Endodermal cell (in vitro differentiated cells): ENCODE data around the gene RANBP10. TPM values are rescaled to one million over a fixed set of nuclear protein-coding genes. Genes with fewer than 3 reads are reported as not detected.
A peak's percentile ranks its signal among the peaks of the same experiment; 100 is the strongest.

ENCODE experiments used
- DNase-seq: peaks from one replicate; pipeline ENCODE4 v3.0.0-alpha.2; 2017
- H3K27ac ChIP-seq: 2 replicates; pipeline ENCODE4 v1.5.1; 2013; ENCODE audit warnings: mild to moderate bottlenecking, low read depth, low read length, moderate library complexity
- H3K27me3 ChIP-seq: 2 replicates; pipeline ENCODE4 v1.6.1; 2013; ENCODE audit warnings: mild to moderate bottlenecking, low read length, moderate library complexity; ENCODE audit not compliant: insufficient read depth, control insufficient read depth, poor library complexity, severe bottlenecking
- H3K36me3 ChIP-seq: 2 replicates; pipeline ENCODE4 v1.7.0; 2013; ENCODE audit warnings: mild to moderate bottlenecking, low read length, moderate library complexity; ENCODE audit not compliant: control insufficient read depth, insufficient read depth
- H3K4me1 ChIP-seq: one replicate; pipeline ENCODE4 v1.7.0; 2013; ENCODE audit warnings: low read length; ENCODE audit not compliant: control insufficient read depth, insufficient read depth
- H3K4me3 ChIP-seq: 2 replicates; pipeline ENCODE4 v1.5.1; 2013; ENCODE audit warnings: mild to moderate bottlenecking, low read length, moderate library complexity
- H3K9ac ChIP-seq: 2 replicates; pipeline ENCODE4 v1.6.1; 2013; ENCODE audit warnings: mild to moderate bottlenecking, low read length, moderate library complexity; ENCODE audit not compliant: poor library complexity, severe bottlenecking; ENCODE audit errors: extremely low read depth
- H3K9me3 ChIP-seq: 2 replicates; pipeline ENCODE4 v1.6.1; 2013; ENCODE audit warnings: mild to moderate bottlenecking, low read length, moderate library complexity; ENCODE audit not compliant: control insufficient read depth
- H3K27ac Mint-ChIP-seq: 2 replicates; pipeline ENCODE4 v1.8.0; 2020; ENCODE audit warnings: mixed read lengths
- H3K27me3 Mint-ChIP-seq: 2 replicates; pipeline ENCODE4 v1.8.0; 2021; ENCODE audit warnings: mild to moderate bottlenecking, mixed read lengths; ENCODE audit not compliant: insufficient read depth
- H3K36me3 Mint-ChIP-seq: 2 replicates; pipeline ENCODE4 v1.8.0; 2020; ENCODE audit warnings: low read depth, mixed read lengths
- H3K4me1 Mint-ChIP-seq: 2 replicates; pipeline ENCODE4 v1.8.0; 2020; ENCODE audit warnings: mixed read lengths
- H3K4me3 Mint-ChIP-seq: 2 replicates; pipeline ENCODE4 v1.8.0; 2020; ENCODE audit warnings: mild to moderate bottlenecking, moderate library complexity, mixed read lengths
- H3K9me3 Mint-ChIP-seq: 2 replicates; pipeline ENCODE4 v1.8.0; 2020; ENCODE audit warnings: mild to moderate bottlenecking, mixed read lengths
- CTCF ChIP-seq: fragments of 200-600 bp; sonication (generic); conservative IDR thresholded peaks from 2 replicates; pipeline ENCODE4 v1.5.0; 2021; ENCODE audit warnings: antibody characterized with exemption, mild to moderate bottlenecking
- WGBS, 2 experiments: methylation state at CpG; one replicate each; pipeline versions ENCODE4 v1.1.5 to v1.1.7; 2013; ENCODE audit warnings: missing lambda C conversion rate in 2 of 2, mixed read lengths in 1 of 2; ENCODE audit not compliant: insufficient coverage in 1 of 2, insufficient read length in 1 of 2; 5-methylcytosine and 5-hydroxymethylcytosine counted together
- total RNA-seq, 2 donors: library from RNA; stranded (reverse); fragmentation: NEBNext Ultra II Directional in 1 of 2; extraction: Animal tissue kit (Norgen Biotek cat#: 25700) in 1 of 2; gene quantifications; 2 replicates in 1 of 2; 3 replicates in 1 of 2; pipeline ENCODE4 v1.2.1, GENCODE V29; 2021

RANBP10 gene
- total RNA-seq, 2 donors from 2014 or later, result 19.2 to 22.5 TPM

- Mint-ChIP-seq H3K4me1 (no peaks in the 10 kb centered on the region), H3K36me3 (peaks cover 7% of the 10 kb centered on the region), H3K4me3 (no peak overlapping the region), H3K27me3 (no peaks in the 10 kb centered on the region), H3K9me3 (no peaks in the 10 kb centered on the region), H3K27ac (no peak overlapping the region)
- TF ChIP-seq CTCF, result no peak
- DNase-seq, result peak; percentile 45
- Histone ChIP-seq H3K36me3 (no peaks in the 10 kb centered on the region), H3K9ac (no peak overlapping the region), H3K27ac (no peak overlapping the region), H3K9me3 (no peaks in the 10 kb centered on the region), H3K27me3 (no peaks in the 10 kb centered on the region), H3K4me3 (no peak overlapping the region), H3K4me1 (no peaks in the 10 kb centered on the region)
- WGBS, 2 experiments, result 86 to 91% methylated on average over 15 to 21 of the region's 21 CpGs
Measured at GRCh38 chr16:67673712-67674580, 132.4 kb downstream of the RANBP10 start.

Other genes starting within 250 kb of the RANBP10 start
- 10 to 100 TPM; 61.3 to 74.6 TPM for gene CTCF, start 244.0 kb downstream of the RANBP10 start, total RNA-seq
- gene CARMIL2, start 161.4 kb downstream of the RANBP10 start, total RNA-seq, result 10 to 100 TPM; 13.6 to 19.8 TPM
- gene ACD, start 146.3 kb downstream of the RANBP10 start, total RNA-seq, result 10 to 100 TPM; 39.3 to 41.5 TPM
- 1 to 10 TPM; 2.6 to 3.7 TPM for gene PARD6A, start 145.6 kb downstream of the RANBP10 start, total RNA-seq
- gene ENKD1, start 139.8 kb downstream of the RANBP10 start, total RNA-seq, result 10 to 100 TPM; 19.0 to 21.2 TPM
- gene C16orf86, start 139.7 kb downstream of the RANBP10 start, total RNA-seq, result 1 to 10 TPM; 3.6 to 4.7 TPM
- 10 to 100 TPM; 18.2 to 21.2 TPM for gene GFOD2, start 87.2 kb downstream of the RANBP10 start, total RNA-seq
- gene TSNAXIP1, start 329 bp upstream of the RANBP10 start, total RNA-seq, result 1 to 10 TPM; 2.8 to 3.2 TPM
- gene THAP11, start 35.8 kb upstream of the RANBP10 start, total RNA-seq, result 10 to 100 TPM; 28.0 to 32.9 TPM
- 100 to 1,000 TPM; 201 to 218 TPM for gene NUTF2, start 40.4 kb upstream of the RANBP10 start, total RNA-seq
- 10 to 100 TPM; 43.7 to 57.2 TPM for gene CENPT, start 41.1 kb upstream of the RANBP10 start, total RNA-seq
- gene EDC4, start 66.5 kb upstream of the RANBP10 start, total RNA-seq, result 10 to 100 TPM; 69.2 to 74.3 TPM
- 1 to 10 TPM; 7.0 to 7.3 TPM for gene NRN1L, start 78.3 kb upstream of the RANBP10 start, total RNA-seq
- 10 to 100 TPM; 32.1 to 37.4 TPM for gene PSKH1, start 86.7 kb upstream of the RANBP10 start, total RNA-seq
- 1 to 10 TPM in 1 of 2 donors, under 1 TPM in 1; 0.66 to 2.3 TPM for gene CTRL, start 125.3 kb upstream of the RANBP10 start, total RNA-seq
- gene PSMB10, start 130.3 kb upstream of the RANBP10 start, total RNA-seq, result 10 to 100 TPM; 15.5 to 16.5 TPM
- 10 to 100 TPM in 1 of 2 donors, 1 to 10 TPM in 1; 8.4 to 14.3 TPM for gene LCAT, start 137.6 kb upstream of the RANBP10 start, total RNA-seq
- gene SLC12A4, start 162.1 kb upstream of the RANBP10 start, total RNA-seq, result 10 to 100 TPM; 37.9 to 43.4 TPM
- 1 to 10 TPM; 2.9 to 3.5 TPM for gene DPEP3, start 173.9 kb upstream of the RANBP10 start, total RNA-seq
- under 1 TPM in 1 of 2 donors, not detected in 1; 0.20 TPM for gene DPEP2, start 192.9 kb upstream of the RANBP10 start, total RNA-seq
- gene DPEP2NB, start 209.4 kb upstream of the RANBP10 start, total RNA-seq, result not detected
- gene DDX28, start 216.7 kb upstream of the RANBP10 start, total RNA-seq, result 10 to 100 TPM; 12.1 to 12.3 TPM
- gene DUS2, start 216.7 kb upstream of the RANBP10 start, total RNA-seq, result 10 to 100 TPM; 23.4 to 24.0 TPM